Measurements from ENCODE around the gene NKG7. TPM values are rescaled to one million over a fixed set of nuclear protein-coding genes. Genes with fewer than 3 reads are reported as not detected.

Gene NKG7
- total and polyA plus RNA-seq, 2 experiments from 2014 or later: 0.57 TPM; not detected in 1

- no peak for DNase-seq (ENCODE audit: low read depth in 1 of 2, low spot score in 1 of 2)
- no peaks in the 10 kb centered on the region for H3K36me3 ChIP-seq
- no peaks in the 10 kb centered on the region for H3K9me3 ChIP-seq (ENCODE audit: low read depth)
- H3K27me3 ChIP-seq: no peaks in the 10 kb centered on the region
- TF ChIP-seq CTCF (IDR thresholded peaks at IDR 0.05; ENCODE audit: low read depth, low read length): no peak
- H3K4me1 ChIP-seq (ENCODE audit: low read depth): no peaks in the 10 kb centered on the region
- H3K27ac ChIP-seq: no peak overlapping the region
- H3K4me3 ChIP-seq: no peak overlapping the region
These were observed 38.5 kb downstream of the NKG7 start for GRCh38 chr19:51333836-51334460.

GRCh38 chr19:51331716-51332115 lies 40.7 kb downstream of the NKG7 start:
- H3K4me1 ChIP-seq (ENCODE audit: low read depth): no peaks in the 10 kb centered on the region
- H3K27me3 ChIP-seq: no peaks in the 10 kb centered on the region
- H3K27ac ChIP-seq: no peak overlapping the region
- no peak for TF ChIP-seq CTCF (IDR thresholded peaks at IDR 0.05; ENCODE audit: low read depth, low read length)
- DNase-seq (ENCODE audit: low read depth in 1 of 2, low spot score in 1 of 2): no peak
- no peak overlapping the region for H3K4me3 ChIP-seq
- H3K9me3 ChIP-seq (ENCODE audit: low read depth): no peaks in the 10 kb centered on the region
- H3K36me3 ChIP-seq: no peaks in the 10 kb centered on the region

- no peak for DNase-seq (ENCODE audit: low read depth in 1 of 2, low spot score in 1 of 2)
- H3K9me3 ChIP-seq (ENCODE audit: low read depth): no peaks in the 10 kb centered on the region
- H3K36me3 ChIP-seq: no peaks in the 10 kb centered on the region
- no peak overlapping the region for H3K27ac ChIP-seq
- H3K4me1 ChIP-seq (ENCODE audit: low read depth): no peaks in the 10 kb centered on the region
- no peak for TF ChIP-seq CTCF (IDR thresholded peaks at IDR 0.05; ENCODE audit: low read depth, low read length)
- no peaks in the 10 kb centered on the region for H3K27me3 ChIP-seq
- no peak overlapping the region for H3K4me3 ChIP-seq
These were observed 41.3 kb downstream of the NKG7 start for GRCh38 chr19:51331193-51331592.

- no peak overlapping the region for H3K4me3 ChIP-seq
- TF ChIP-seq CTCF (IDR thresholded peaks at IDR 0.05; ENCODE audit: low read depth, low read length): no peak
- H3K27ac ChIP-seq: no peak overlapping the region
- no peak for DNase-seq (ENCODE audit: low read depth in 1 of 2, low spot score in 1 of 2)
- no peaks in the 10 kb centered on the region for H3K36me3 ChIP-seq
- no peaks in the 10 kb centered on the region for H3K27me3 ChIP-seq
- no peaks in the 10 kb centered on the region for H3K4me1 ChIP-seq (ENCODE audit: low read depth)
- no peaks in the 10 kb centered on the region for H3K9me3 ChIP-seq (ENCODE audit: low read depth)
These were observed 42.1 kb downstream of the NKG7 start for GRCh38 chr19:51330366-51330765.

GRCh38 chr19:51329411-51329810 lies 43.0 kb downstream of the NKG7 start:
- no peak for DNase-seq (ENCODE audit: low read depth in 1 of 2, low spot score in 1 of 2)
- H3K4me3 ChIP-seq: no peak overlapping the region
- no peak overlapping the region for H3K27ac ChIP-seq
- no peaks in the 10 kb centered on the region for H3K36me3 ChIP-seq
- TF ChIP-seq CTCF (IDR thresholded peaks at IDR 0.05; ENCODE audit: low read depth, low read length): no peak
- no peaks in the 10 kb centered on the region for H3K27me3 ChIP-seq
- no peaks in the 10 kb centered on the region for H3K4me1 ChIP-seq (ENCODE audit: low read depth)
- no peaks in the 10 kb centered on the region for H3K9me3 ChIP-seq (ENCODE audit: low read depth)
